ENCODE data around the gene PRIMA1. TPM values are rescaled to one million over a fixed set of nuclear protein-coding genes. Genes with fewer than 3 reads are reported as not detected.

The PRIMA1 gene
- polyA plus RNA-seq, 1 of the 3 experiments (the other 2 are of a cell fraction), result 0.18 TPM

GRCh38 chr14:93709249-93709648, 79.0 kb downstream of the PRIMA1 start:
- no peaks in the 10 kb centered on the region for H3K36me3 ChIP-seq (replicated peaks in 1 of 2; ENCODE audit: control insufficient read depth in 1 of 2, insufficient read depth in 2 of 2, low read length in 1 of 2)
- ChIA-PET POLR2A (no interaction called here), CTCF (interaction anchor here (0.9 to 1.8 kb wide), 2 partner anchors 37 to 54 kb away, joined by 3 to 5 read pairs (median 3); no protein-coding TSS in a partner anchor)

GRCh38 chr14:93708800-93709199, 79.5 kb downstream of the PRIMA1 start:
- H3K79me2 ChIP-seq (ENCODE audit: insufficient read depth), result no peaks in the 10 kb centered on the region
- H4K20me1 ChIP-seq (ENCODE audit: insufficient read depth), result no peaks in the 10 kb centered on the region
- ChIA-PET POLR2A (no interaction called here), CTCF (interaction anchor here (1.2 to 1.8 kb wide), 2 partner anchors 36 to 54 kb away, joined by 3 to 5 read pairs; no protein-coding TSS in a partner anchor)
- 29% methylated on average over 5 of the region's 5 CpGs for WGBS (ENCODE audit: low lambda C conversion rate)
- H3K9ac ChIP-seq, result no peak overlapping the region
- H2AFZ ChIP-seq (ENCODE audit: low read depth), result no peak overlapping the region
- no peaks in the 10 kb centered on the region for H3K9me2 ChIP-seq
- H3K27me3 ChIP-seq (ENCODE audit: insufficient read depth), result no peaks in the 10 kb centered on the region
- DNase-seq, result no peak
- TF ChIP-seq CHD2 (IDR thresholded peaks at IDR 0.05; ENCODE audit: low read length, partially characterized antibody) (no peak), GABPA (IDR thresholded peaks at IDR 0.05; ENCODE audit: low read depth) (no peak), YY1 (IDR thresholded peaks at IDR 0.05; ENCODE audit: low read depth) (no peak)
- H3K36me3 ChIP-seq (replicated peaks in 1 of 2; ENCODE audit: control insufficient read depth in 1 of 2, insufficient read depth in 2 of 2, low read length in 1 of 2), result no peaks in the 10 kb centered on the region
- no peak overlapping the region for H3K4me3 ChIP-seq (ENCODE audit: low read depth in 2 of 2, low read length in 1 of 2)
- H3K4me2 ChIP-seq, result no peak overlapping the region
- H3F3A ChIP-seq (replicated peaks; ENCODE audit: insufficient read depth), result no peaks in the 10 kb centered on the region
- no peak overlapping the region for H3K27ac ChIP-seq (ENCODE audit: low read depth in 2 of 2, low read length in 1 of 2)
- H3K4me1 ChIP-seq (ENCODE audit: control insufficient read depth in 1 of 2, insufficient read depth in 2 of 2, low read depth in 1 of 2, low read length in 1 of 2), result peaks cover 0 to 3% of the 10 kb centered on the region in 2 experiments; a peak in 1 of 4 replicates
- no peaks in the 10 kb centered on the region for H3K9me3 ChIP-seq

More at GRCh38 chr14:93709249-93709648, 79.0 kb downstream of the PRIMA1 start:
- Histone ChIP-seq H3K27me3 (ENCODE audit: insufficient read depth) (no peaks in the 10 kb centered on the region), H3K4me2 (no peak overlapping the region), H3K79me2 (ENCODE audit: insufficient read depth) (no peaks in the 10 kb centered on the region), H3K9me2 (no peaks in the 10 kb centered on the region), H3K4me1 (ENCODE audit: control insufficient read depth in 1 of 2, insufficient read depth in 2 of 2, low read depth in 1 of 2, low read length in 1 of 2) (peaks cover 0 to 3% of the 10 kb centered on the region in 2 experiments; a peak in 1 of 4 replicates), H3K9me3 (no peaks in the 10 kb centered on the region), H4K20me1 (ENCODE audit: insufficient read depth) (no peaks in the 10 kb centered on the region), H3K4me3 (ENCODE audit: low read depth in 2 of 2, low read length in 1 of 2) (no peak overlapping the region), H2AFZ (ENCODE audit: low read depth) (no peak overlapping the region), H3K27ac (ENCODE audit: low read depth in 2 of 2, low read length in 1 of 2) (no peak overlapping the region), H3K9ac (no peak overlapping the region), H3F3A (replicated peaks; ENCODE audit: insufficient read depth) (no peaks in the 10 kb centered on the region)
- DNase-seq, result no peak
- 33% methylated on average over 4 of the region's 4 CpGs for WGBS (ENCODE audit: low lambda C conversion rate)
- TF ChIP-seq TEAD4 (IDR thresholded peaks at IDR 0.05; ENCODE audit: borderline replicate concordance, insufficient read depth), result no peak
- no peak for TF ChIP-seq MEF2A (IDR thresholded peaks at IDR 0.05; ENCODE audit: borderline replicate concordance, low read depth)
- no peak for TF ChIP-seq FOSL2 (IDR thresholded peaks at IDR 0.05; ENCODE audit: borderline replicate concordance, low read depth)
- no peak for TF ChIP-seq RFX5 (IDR thresholded peaks at IDR 0.05; ENCODE audit: low read length)
- no peak for TF ChIP-seq SMC3 (IDR thresholded peaks at IDR 0.05; ENCODE audit: low read depth, low read length)
- no peak for TF ChIP-seq TCF12 (IDR thresholded peaks at IDR 0.05)
- TF ChIP-seq YY1 (IDR thresholded peaks at IDR 0.05; ENCODE audit: low read depth), result no peak
- TF ChIP-seq FOXM1 (IDR thresholded peaks at IDR 0.05; ENCODE audit: low read depth), result no peak
- no peak for TF ChIP-seq MAX (IDR thresholded peaks at IDR 0.05; ENCODE audit: low read depth)
- no peak for TF ChIP-seq GATA2 (CRISPR knock-in tag; IDR thresholded peaks at IDR 0.05)
- no peak for TF ChIP-seq RAD21 (IDR thresholded peaks at IDR 0.05; ENCODE audit: low read length)
- no peak for TF ChIP-seq CTCF (IDR thresholded peaks at IDR 0.05)

Data from SK-N-SH (cell line).